CD4-positive, alpha-beta T cell (primary cell): Measurements from ENCODE around the gene ADGRD1. TPM values are rescaled to one million over a fixed set of nuclear protein-coding genes. Genes with fewer than 3 reads are reported as not detected.
A peak's percentile ranks its signal among the peaks of the same experiment; 100 is the strongest.

Source experiments
- ATAC-seq: fragments of 200-7000 bp; cut with Tn5 transposase; one replicate; pipeline ENCODE4 v1.10.0; 2022; ENCODE audit warnings: mild to moderate bottlenecking; ENCODE audit not compliant: poor library complexity
- CTCF ChIA-PET: fragments of 350-600 bp; sonication (Branson Sonifier 250); formaldehyde crosslinking; loops from one replicate; lab custom pipeline; 2021; ENCODE audit warnings: antibody characterized with exemption, inconsistent platforms; lab: Charles Lee
- POLR2A ChIA-PET: fragments of 350-600 bp; sonication (Branson Sonifier 250); formaldehyde crosslinking; loops from one replicate; lab custom pipeline; 2021; ENCODE audit warnings: antibody characterized with exemption, inconsistent platforms; lab: Charles Lee
- DNase-seq, 14 experiments: peaks; one replicate each; pipeline ENCODE4 v3.0.0-alpha.2; 2013 to 2020; ENCODE audit warnings: mixed read lengths in 2 of 14
- H3K27ac ChIP-seq, 2 donors: one replicate each; pipeline versions ENCODE4 v1.5.1 to v1.7.0; 2013; ENCODE audit warnings: low read length in 2 of 2, low read depth in 1 of 2, mild to moderate bottlenecking in 1 of 2
- H3K27me3 ChIP-seq, 2 experiments: 1 replicate in 1 of 2; 2 replicates in 1 of 2; pipeline versions ENCODE4 v1.6.1 to v1.7.0; 2013; ENCODE audit warnings: low read length in 2 of 2, control low read depth in 1 of 2, mild to moderate bottlenecking in 1 of 2, moderate library complexity in 1 of 2; ENCODE audit not compliant: insufficient read depth in 2 of 2, control insufficient read depth in 1 of 2
- H3K36me3 ChIP-seq: one replicate; pipeline ENCODE4 v1.6.1; 2013; ENCODE audit warnings: low read length, control low read depth; ENCODE audit not compliant: insufficient read depth
- H3K4me1 ChIP-seq: one replicate; pipeline ENCODE4 v1.6.1; 2013; ENCODE audit warnings: low read length, control low read depth; ENCODE audit not compliant: insufficient read depth
- H3K4me3 ChIP-seq: one replicate; pipeline ENCODE4 v1.5.1; 2013; ENCODE audit warnings: mild to moderate bottlenecking, low read length, moderate library complexity
- H3K9me3 ChIP-seq, 2 experiments: 1 replicate in 1 of 2; 2 replicates in 1 of 2; pipeline versions ENCODE4 v1.6.1 to v1.7.0; 2013; ENCODE audit warnings: low read length in 2 of 2, mild to moderate bottlenecking in 2 of 2, control low read depth in 1 of 2, moderate library complexity in 1 of 2; ENCODE audit not compliant: control insufficient read depth in 1 of 2, insufficient read depth in 1 of 2
- H3K27ac Mint-ChIP-seq: one replicate; pipeline ENCODE4 v1.8.0; 2020; ENCODE audit warnings: mixed read lengths
- H3K27me3 Mint-ChIP-seq: one replicate; pipeline ENCODE4 v1.8.0; 2021; ENCODE audit warnings: mixed read lengths
- H3K36me3 Mint-ChIP-seq: one replicate; pipeline ENCODE4 v1.8.0; 2021; ENCODE audit warnings: low read depth, mixed read lengths
- H3K4me1 Mint-ChIP-seq: one replicate; pipeline ENCODE4 v1.8.0; 2021; ENCODE audit warnings: low read depth, mixed read lengths
- H3K4me3 Mint-ChIP-seq: one replicate; pipeline ENCODE4 v1.8.0; 2020; ENCODE audit warnings: mild to moderate bottlenecking, mixed read lengths
- H3K9me3 Mint-ChIP-seq: one replicate; pipeline ENCODE4 v1.8.0; 2020; ENCODE audit warnings: mixed read lengths
- CTCF ChIP-seq: fragments of 200-600 bp; IDR thresholded peaks from one replicate; pipeline ENCODE4 v1.8.0; 2022; ENCODE audit warnings: antibody characterized with exemption, mild to moderate bottlenecking
- intact Hi-C, 2 experiments: fragments of 100-400 bp; cut with DNase I in 1 of 2; cut with micrococcal nuclease in 1 of 2; formaldehyde crosslinking; loops; one replicate each; pipeline versions ENCODE4 v1.15.1 to v1.9.0; 2023 to 2025; cut with DNase I, micrococcal nuclease
- total RNA-seq, 174 experiments: library from RNA in 2 of 174; stranded (reverse) in 2 of 174; gene quantifications; one replicate each; pipeline ENCODE4 v1.2.3 and lab custom pipeline; 2021 to 2026

The ADGRD1 gene
- total RNA-seq, 2 experiments from 2014 or later, result 0.22 TPM; not detected in 1

GRCh38 chr12:131132118-131132892, 178.6 kb downstream of the ADGRD1 start:
- peak; percentile 80 for TF ChIP-seq CTCF
- DNase-seq (peak; percentile 58 to 78 (median 66)), ATAC-seq (peak; percentile 71)
- Mint-ChIP-seq H3K36me3 (no peaks in the 10 kb centered on the region), H3K4me3 (no peak overlapping the region), H3K4me1 (no peaks in the 10 kb centered on the region), H3K9me3 (no peaks in the 10 kb centered on the region), H3K27ac (no peak overlapping the region), H3K27me3 (no peaks in the 10 kb centered on the region)
- H3K4me3 ChIP-seq, result no peak overlapping the region
- no peak overlapping the region for H3K27ac ChIP-seq
- no peaks in the 10 kb centered on the region for H3K36me3 ChIP-seq
- intact Hi-C loops, result loop anchor here (1.0 to 5.0 kb wide), 5 partner anchors 28 to 371 kb away; no protein-coding TSS in a partner anchor
- peaks cover 0 to 4% of the 10 kb centered on the region in 2 experiments for H3K9me3 ChIP-seq
- CTCF ChIA-PET, result interaction anchor here (0.8 to 2.5 kb wide), 5 partner anchors 10 to 308 kb away, joined by 4 to 35 read pairs (median 4); no protein-coding TSS in a partner anchor
- POLR2A ChIA-PET, result interaction anchor here (1.4 kb wide), 1 partner anchor 27 kb away, joined by 6 read pairs; no protein-coding TSS in a partner anchor
- H3K4me1 ChIP-seq, result peaks cover 6% of the 10 kb centered on the region
- no peaks in the 10 kb centered on the region for H3K27me3 ChIP-seq

- no peak overlapping the region for H3K4me3 ChIP-seq
- CTCF ChIA-PET, result interaction anchor here (1.0 to 2.5 kb wide), 5 partner anchors 28 to 309 kb away, joined by 4 to 35 read pairs (median 4); no protein-coding TSS in a partner anchor
- H3K27me3 Mint-ChIP-seq, result no peaks in the 10 kb centered on the region
- no peaks in the 10 kb centered on the region for H3K36me3 ChIP-seq
- H3K27me3 ChIP-seq, result no peaks in the 10 kb centered on the region
- no peak for ATAC-seq
- DNase-seq, result no peak
- no peaks in the 10 kb centered on the region for H3K4me1 Mint-ChIP-seq
- intact Hi-C loops, result loop anchor here (2.0 to 5.0 kb wide), 2 partner anchors 28 to 371 kb away; no protein-coding TSS in a partner anchor
- TF ChIP-seq CTCF, result no peak
- peaks cover 0 to 4% of the 10 kb centered on the region in 2 experiments for H3K9me3 ChIP-seq
- no peaks in the 10 kb centered on the region for H3K9me3 Mint-ChIP-seq
- H3K4me1 ChIP-seq, result peaks cover 6% of the 10 kb centered on the region
- H3K27ac Mint-ChIP-seq, result no peak overlapping the region
- H3K27ac ChIP-seq, result no peak overlapping the region
- H3K4me3 Mint-ChIP-seq, result no peak overlapping the region
- POLR2A ChIA-PET, result interaction anchor here (1.4 kb wide), 1 partner anchor 28 kb away, joined by 6 read pairs; no protein-coding TSS in a partner anchor
- no peaks in the 10 kb centered on the region for H3K36me3 Mint-ChIP-seq
Measured at GRCh38 chr12:131133015-131133905, 179.6 kb downstream of the ADGRD1 start.

GRCh38 chr12:131133994-131134393, 180.3 kb downstream of the ADGRD1 start:
- Mint-ChIP-seq H3K9me3 (no peaks in the 10 kb centered on the region), H3K4me3 (no peak overlapping the region), H3K27me3 (no peaks in the 10 kb centered on the region), H3K4me1 (no peaks in the 10 kb centered on the region), H3K27ac (no peak overlapping the region), H3K36me3 (no peaks in the 10 kb centered on the region)
- Histone ChIP-seq H3K4me3 (no peak overlapping the region), H3K9me3 (peaks cover 0 to 4% of the 10 kb centered on the region in 2 experiments), H3K4me1 (peaks cover 6% of the 10 kb centered on the region), H3K36me3 (no peaks in the 10 kb centered on the region), H3K27me3 (no peaks in the 10 kb centered on the region), H3K27ac (no peak overlapping the region)
- CTCF ChIA-PET, result interaction anchor here (1.1 to 1.6 kb wide), 2 partner anchors 29 to 307 kb away, joined by 3 to 4 read pairs; no protein-coding TSS in a partner anchor
- intact Hi-C loops, result loop anchor here (2.0 to 5.0 kb wide), 2 partner anchors 29 to 372 kb away; no protein-coding TSS in a partner anchor
- POLR2A ChIA-PET, result no interaction called here
- DNase-seq (no peak), ATAC-seq (no peak)
- TF ChIP-seq CTCF, result no peak
